Right renal cortex interstitium (tissue), 3 donors: ENCODE data around the gene ANGPT4. TPM values are rescaled to one million over a fixed set of nuclear protein-coding genes. Genes with fewer than 3 reads are reported as not detected.
"Not testable (repeated sequence)": the region's sequence is repeated elsewhere in the genome, so short reads cannot be mapped to it uniquely, and the experiment has no call there.

Experiments used
- DNase-seq, 3 donors: peaks; one replicate each; pipeline ENCODE4 v3.0.0-alpha.2; 2013; ENCODE audit warnings: low read depth in 3 of 3, low spot score in 2 of 3
- polyA plus RNA-seq, 3 donors: library from polyadenylated mRNA; unstranded; fragments of 120-200 nt; gene quantifications; one replicate each; pipeline ENCODE4 v1.2.1, GENCODE V29; 2013; ENCODE audit not compliant: insufficient read length in 3 of 3

The ANGPT4 gene
- polyA plus RNA-seq, 3 donors: 0.15 to 0.50 (median 0.31) TPM

GRCh38 chr20:830011-830521, 86.1 kb downstream of the ANGPT4 start:
- no peak for DNase-seq

GRCh38 chr20:829551-829950, 86.6 kb downstream of the ANGPT4 start:
- no peak for DNase-seq

GRCh38 chr20:828987-829386, 87.1 kb downstream of the ANGPT4 start:
- no peak for DNase-seq

- not testable (repeated sequence) for DNase-seq
Measured at GRCh38 chr20:827981-828380, 88.2 kb downstream of the ANGPT4 start.

GRCh38 chr20:826695-827323, 89.3 kb downstream of the ANGPT4 start:
- no peak for DNase-seq

- no peak for DNase-seq
Measured at GRCh38 chr20:825710-826421, 90.3 kb downstream of the ANGPT4 start.

- no peak for DNase-seq
Measured at GRCh38 chr20:824916-825315, 91.2 kb downstream of the ANGPT4 start.

GRCh38 chr20:824490-824889, 91.6 kb downstream of the ANGPT4 start:
- no peak for DNase-seq

GRCh38 chr20:823574-823902, 92.6 kb downstream of the ANGPT4 start:
- no peak for DNase-seq

GRCh38 chr20:822651-823573, 93.2 kb downstream of the ANGPT4 start:
- no peak for DNase-seq

- DNase-seq: no peak
Measured at GRCh38 chr20:821731-822065, 94.4 kb downstream of the ANGPT4 start.

GRCh38 chr20:821046-821730, 94.9 kb downstream of the ANGPT4 start:
- no peak for DNase-seq

- DNase-seq: no peak
Measured at GRCh38 chr20:820323-820953, 95.7 kb downstream of the ANGPT4 start.

Other genes with a start within 250 kb of the ANGPT4 start
- under 1 TPM; 0.04 to 0.10 (median 0.06) TPM for gene SCRT2, start 240.5 kb downstream of the ANGPT4 start, polyA plus RNA-seq
- 1 to 10 TPM; 3.6 to 5.8 (median 3.7) TPM for gene SLC52A3, start 147.8 kb downstream of the ANGPT4 start, polyA plus RNA-seq
- gene FAM110A, start 82.6 kb downstream of the ANGPT4 start, polyA plus RNA-seq: 1 to 10 TPM; 6.2 to 9.5 (median 7.5) TPM
- gene RSPO4, start 86.0 kb upstream of the ANGPT4 start, polyA plus RNA-seq: 1 to 10 TPM; 1.0 to 1.1 (median 1.1) TPM
- gene PSMF1, start 202.3 kb upstream of the ANGPT4 start, polyA plus RNA-seq: 100 to 1,000 TPM; 117 to 136 (median 119) TPM